Peyer's patch (tissue), 4 donors: ENCODE results near the gene LRRTM1.

Source experiments
- POLR2A ChIP-seq, 2 donors: fragments of 450-650 bp; IDR thresholded peaks; one replicate each; pipeline ENCODE4 v1.5.1; 2017; ENCODE audit warnings: antibody characterized with exemption in 2 of 2, mild to moderate bottlenecking in 2 of 2, moderate library complexity in 2 of 2
- TF ChIP-seq, protein P1 (sequence below), 6 experiments: fragments of 450-650 bp in 4 of 6; fragments of 200-600 bp in 2 of 6; sonication (generic) in 1 of 6; IDR thresholded peaks; one replicate each; pipeline ENCODE4 v1.5.1; 2017 to 2019; ENCODE audit warnings: antibody characterized with exemption in 6 of 6, mild to moderate bottlenecking in 3 of 6, moderate library complexity in 1 of 6

DNA sequence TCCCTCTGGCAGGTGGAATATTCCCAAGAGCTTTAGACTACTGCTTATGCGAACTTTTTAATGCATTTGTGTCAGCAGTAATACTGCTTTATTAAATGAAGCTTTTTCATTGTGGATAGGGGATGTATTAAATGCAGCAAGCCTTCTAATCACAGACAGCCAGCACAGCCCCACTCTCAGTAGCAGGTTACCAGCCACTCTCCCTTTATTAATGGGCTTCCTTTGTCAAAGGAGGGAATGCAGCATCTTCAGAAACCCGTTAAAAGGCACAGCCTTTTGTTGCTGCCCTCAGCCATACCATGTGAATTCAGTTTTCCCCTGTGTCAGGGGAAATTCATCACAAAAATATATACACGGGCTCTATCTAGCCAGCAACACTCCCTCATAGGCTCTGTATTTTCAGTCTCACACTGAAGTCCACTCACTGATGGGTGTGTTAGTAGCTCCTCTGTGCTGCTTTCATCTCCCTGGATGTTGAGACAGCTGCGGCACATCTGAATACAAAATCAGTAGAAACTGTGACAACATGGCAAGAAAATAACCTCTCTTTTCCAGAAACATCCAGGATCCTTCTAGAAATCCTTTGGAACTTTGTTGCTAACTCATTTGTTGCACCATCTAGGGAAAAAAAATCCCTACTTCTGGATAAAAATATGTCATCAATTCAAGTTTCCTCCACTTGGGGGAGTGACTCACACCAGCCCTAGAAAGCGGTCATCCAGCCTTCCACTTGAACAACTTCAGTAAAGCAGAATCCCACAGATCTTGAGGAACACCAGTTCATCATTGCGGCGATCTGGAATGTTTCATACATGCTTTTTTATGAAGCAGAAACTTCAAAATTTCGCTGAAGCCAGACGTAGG lies 48.4 kb downstream of the LRRTM1 start:
- no peak for TF ChIP-seq POLR2A (IDR thresholded peaks at IDR 0.05)
- TF ChIP-seq, protein P1, sequence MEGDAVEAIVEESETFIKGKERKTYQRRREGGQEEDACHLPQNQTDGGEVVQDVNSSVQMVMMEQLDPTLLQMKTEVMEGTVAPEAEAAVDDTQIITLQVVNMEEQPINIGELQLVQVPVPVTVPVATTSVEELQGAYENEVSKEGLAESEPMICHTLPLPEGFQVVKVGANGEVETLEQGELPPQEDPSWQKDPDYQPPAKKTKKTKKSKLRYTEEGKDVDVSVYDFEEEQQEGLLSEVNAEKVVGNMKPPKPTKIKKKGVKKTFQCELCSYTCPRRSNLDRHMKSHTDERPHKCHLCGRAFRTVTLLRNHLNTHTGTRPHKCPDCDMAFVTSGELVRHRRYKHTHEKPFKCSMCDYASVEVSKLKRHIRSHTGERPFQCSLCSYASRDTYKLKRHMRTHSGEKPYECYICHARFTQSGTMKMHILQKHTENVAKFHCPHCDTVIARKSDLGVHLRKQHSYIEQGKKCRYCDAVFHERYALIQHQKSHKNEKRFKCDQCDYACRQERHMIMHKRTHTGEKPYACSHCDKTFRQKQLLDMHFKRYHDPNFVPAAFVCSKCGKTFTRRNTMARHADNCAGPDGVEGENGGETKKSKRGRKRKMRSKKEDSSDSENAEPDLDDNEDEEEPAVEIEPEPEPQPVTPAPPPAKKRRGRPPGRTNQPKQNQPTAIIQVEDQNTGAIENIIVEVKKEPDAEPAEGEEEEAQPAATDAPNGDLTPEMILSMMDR (IDR thresholded peaks at IDR 0.05), result peak in 2 of 6 experiments; percentile 24 to 29
